HEK293T (cell line): Measurements from ENCODE around the gene PCF11.
A peak's percentile ranks its signal among the peaks of the same experiment; 100 is the strongest.

Experiments used
- CTCF ChIA-PET: fragments of 350-600 bp; formaldehyde crosslinking; extraction: SDS; loops from one replicate; lab custom pipeline; 2021; ENCODE audit warnings: antibody characterized with exemption, inconsistent platforms; lab: Yijun Ruan, JAX
- POLR2A ChIA-PET: fragments of 350-600 bp; formaldehyde crosslinking; extraction: SDS; loops from one replicate; lab custom pipeline; 2020; ENCODE audit warnings: antibody characterized with exemption, inconsistent platforms; lab: Yijun Ruan, JAX
- DNase-seq: peaks from one replicate; pipeline ENCODE4 v3.0.0; 2012; ENCODE audit warnings: mixed read lengths; ENCODE audit errors: extremely low spot score
- ARNT ChIP-seq: fragments of 450-650 bp; IDR thresholded peaks from 2 replicates; pipeline ENCODE4 v1.6.1; 2017; ENCODE audit warnings: mild to moderate bottlenecking
- BHLHE40 ChIP-seq: fragments of 450-650 bp; IDR thresholded peaks from 2 replicates; pipeline ENCODE4 v1.6.1; 2016; ENCODE audit warnings: mild to moderate bottlenecking, moderate library complexity, borderline replicate concordance
- CTBP1 ChIP-seq: fragments of 450-650 bp; IDR thresholded peaks from 2 replicates; pipeline ENCODE4 v1.6.1; 2016; ENCODE audit warnings: borderline replicate concordance
- ELF4 ChIP-seq: fragments of 450-650 bp; IDR thresholded peaks from 2 replicates; pipeline ENCODE4 v1.6.1; 2017; ENCODE audit warnings: antibody characterized with exemption
- FOXA1 ChIP-seq: fragments of 450-650 bp; IDR thresholded peaks from 2 replicates; pipeline ENCODE4 v1.6.1; 2016; ENCODE audit warnings: mild to moderate bottlenecking
- FOXK2 ChIP-seq: fragments of 450-650 bp; IDR thresholded peaks from 2 replicates; pipeline ENCODE4 v1.6.1; 2016; ENCODE audit warnings: mild to moderate bottlenecking
- FOXM1 ChIP-seq: fragments of 450-650 bp; IDR thresholded peaks from 2 replicates; pipeline ENCODE4 v1.6.1; 2017; ENCODE audit warnings: mild to moderate bottlenecking, borderline replicate concordance
- HDGF ChIP-seq: fragments of 450-650 bp; IDR thresholded peaks from 2 replicates; pipeline ENCODE4 v1.6.1; 2017; ENCODE audit warnings: antibody characterized with exemption, borderline replicate concordance
- L3MBTL2 ChIP-seq: fragments of 450-650 bp; conservative IDR thresholded peaks from 2 replicates; pipeline ENCODE4 v1.6.1; 2016; ENCODE audit warnings: mild to moderate bottlenecking
- LEF1 ChIP-seq: fragments of 450-650 bp; IDR thresholded peaks from 2 replicates; pipeline ENCODE4 v1.6.1; 2017; ENCODE audit warnings: mild to moderate bottlenecking, borderline replicate concordance
- NFRKB ChIP-seq: fragments of 450-650 bp; IDR thresholded peaks from 2 replicates; pipeline ENCODE4 v1.6.1; 2016; ENCODE audit warnings: mild to moderate bottlenecking, moderate library complexity
- PKNOX1 ChIP-seq: fragments of 450-650 bp; IDR thresholded peaks from 2 replicates; pipeline ENCODE4 v1.6.1; 2016
- SP1 ChIP-seq: fragments of 450-650 bp; IDR thresholded peaks from 2 replicates; pipeline ENCODE4 v1.6.1; 2017
- SUZ12 ChIP-seq: fragments of 450-650 bp; IDR thresholded peaks from 2 replicates; pipeline ENCODE4 v1.6.1; 2016; ENCODE audit warnings: mild to moderate bottlenecking
- TARDBP ChIP-seq: fragments of 450-650 bp; IDR thresholded peaks from 2 replicates; pipeline ENCODE4 v1.6.1; 2016
- ZNF384 ChIP-seq: fragments of 450-650 bp; IDR thresholded peaks from 2 replicates; pipeline ENCODE4 v1.6.1; 2016

Gene PCF11

GRCh38 chr11:83159902-83160865 lies 3.3 kb downstream of the PCF11 start:
- no peak for DNase-seq
- TF ChIP-seq LEF1 = no peak
- no peak for TF ChIP-seq NFRKB
- TF ChIP-seq ZNF384 = 0 out of 2 replicates have a peak, but pooled peaks have one; percentile 32
- no peak for TF ChIP-seq BHLHE40
- CTCF ChIA-PET = interaction anchor here (0.6 kb wide), 1 partner anchor 89 kb away, joined by 3 read pairs; no protein-coding TSS in a partner anchor
- POLR2A ChIA-PET = no interaction called here

GRCh38 chr11:83161610-83162199 lies 4.8 kb downstream of the PCF11 start:
- CTCF ChIA-PET = no interaction called here

GRCh38 chr11:83162377-83162776 lies 5.4 kb downstream of the PCF11 start:
- no peak for DNase-seq
- CTCF ChIA-PET = no interaction called here
- no peak for TF ChIP-seq ELF4
- TF ChIP-seq ARNT = no peak
- no peak for TF ChIP-seq FOXA1
- no peak for TF ChIP-seq PKNOX1
- TF ChIP-seq LEF1 = no peak
- no peak for TF ChIP-seq NFRKB
- TF ChIP-seq FOXM1 = no peak
- TF ChIP-seq L3MBTL2 = no peak
- TF ChIP-seq ZNF384 = no peak
- no peak for TF ChIP-seq CTBP1
- no peak for TF ChIP-seq FOXK2
- no peak for TF ChIP-seq TARDBP
- TF ChIP-seq HDGF = no peak
- POLR2A ChIA-PET = interaction anchor here (0.6 kb wide), 1 partner anchor 622 kb away, joined by 5 read pairs; no protein-coding TSS in a partner anchor

More at GRCh38 chr11:83161610-83162199, 4.8 kb downstream of the PCF11 start:
- TF ChIP-seq SP1 (no peak), TARDBP (no peak), HDGF (no peak), ARNT (no peak), FOXA1 (no peak), ELF4 (no peak), LEF1 (no peak), SUZ12 (no peak), NFRKB (no peak)
- DNase-seq = no peak
- POLR2A ChIA-PET = no interaction called here

GRCh38 chr11:83166193-83166866 lies 9.4 kb downstream of the PCF11 start:
- TF ChIP-seq PKNOX1 = no peak
- no peak for TF ChIP-seq LEF1
- TF ChIP-seq SP1 = no peak
- TF ChIP-seq SUZ12 = no peak
- TF ChIP-seq ELF4 = no peak
- no peak for TF ChIP-seq TARDBP
- ChIA-PET CTCF (no interaction called here), POLR2A (no interaction called here)
- no peak for DNase-seq

GRCh38 chr11:83168756-83169155 lies 11.8 kb downstream of the PCF11 start:
- TF ChIP-seq CTBP1 = no peak
- no peak for TF ChIP-seq PKNOX1
- TF ChIP-seq FOXA1 = no peak
- TF ChIP-seq FOXM1 = no peak
- no peak for TF ChIP-seq FOXK2
- no peak for TF ChIP-seq HDGF
- TF ChIP-seq SUZ12 = no peak
- TF ChIP-seq LEF1 = no peak
- TF ChIP-seq ZNF384 = no peak
- no peak for TF ChIP-seq NFRKB
- TF ChIP-seq TARDBP = no peak
- no peak for TF ChIP-seq ARNT
- no peak for TF ChIP-seq ELF4
- TF ChIP-seq BHLHE40 = no peak
- TF ChIP-seq SP1 = no peak
- no peak for TF ChIP-seq L3MBTL2
- CTCF ChIA-PET = no interaction called here
- no peak for DNase-seq
- POLR2A ChIA-PET = no interaction called here

GRCh38 chr11:83170865-83171264 lies 13.9 kb downstream of the PCF11 start:
- TF ChIP-seq SUZ12 (no peak), LEF1 (no peak), ZNF384 (no peak), BHLHE40 (no peak), ELF4 (no peak), FOXM1 (no peak)
- ChIA-PET CTCF (no interaction called here), POLR2A (no interaction called here)
- no peak for DNase-seq
